Neutrophil (primary cell): ENCODE measurements around the gene OR10AD1.

Experiments used
- H3K27ac ChIP-seq: fragments of 200-600 bp; sonication (generic); 2 replicates; pipeline ENCODE4 v1.5.1; 2016; ENCODE audit warnings: mild to moderate bottlenecking, moderate library complexity
- H3K27me3 ChIP-seq: fragments of 200-600 bp; sonication (generic); 2 replicates; pipeline ENCODE4 v1.6.0; 2016; ENCODE audit warnings: mild to moderate bottlenecking
- H3K36me3 ChIP-seq: fragments of 200-600 bp; sonication (generic); 2 replicates; pipeline ENCODE4 v1.5.1; 2017
- H3K4me1 ChIP-seq, 2 experiments: fragments of 200-600 bp in 1 of 2; sonication (generic) in 1 of 2; 1 replicate in 1 of 2; 2 replicates in 1 of 2; pipeline versions ENCODE4 v1.5.1 to v1.6.1; 2013 to 2016; ENCODE audit warnings: low read depth in 1 of 2, low read length in 1 of 2, mild to moderate bottlenecking in 1 of 2, moderate library complexity in 1 of 2; ENCODE audit not compliant: control insufficient read depth in 1 of 2, insufficient read depth in 1 of 2
- H3K4me3 ChIP-seq, 2 experiments: fragments of 200-600 bp in 1 of 2; sonication (generic) in 1 of 2; 1 replicate in 1 of 2; 2 replicates in 1 of 2; pipeline ENCODE4 v1.5.1; 2013 to 2016; ENCODE audit warnings: low read depth in 1 of 2, low read length in 1 of 2, mild to moderate bottlenecking in 1 of 2, moderate library complexity in 1 of 2
- H3K9me3 ChIP-seq: fragments of 200-600 bp; sonication (generic); 2 replicates; pipeline ENCODE4 v1.5.1; 2016
- CTCF ChIP-seq: fragments of 200-600 bp; sonication (generic); IDR thresholded peaks from 2 replicates; pipeline ENCODE4 v1.5.1; 2016; ENCODE audit warnings: antibody characterized with exemption

OR10AD1 gene

DNA sequence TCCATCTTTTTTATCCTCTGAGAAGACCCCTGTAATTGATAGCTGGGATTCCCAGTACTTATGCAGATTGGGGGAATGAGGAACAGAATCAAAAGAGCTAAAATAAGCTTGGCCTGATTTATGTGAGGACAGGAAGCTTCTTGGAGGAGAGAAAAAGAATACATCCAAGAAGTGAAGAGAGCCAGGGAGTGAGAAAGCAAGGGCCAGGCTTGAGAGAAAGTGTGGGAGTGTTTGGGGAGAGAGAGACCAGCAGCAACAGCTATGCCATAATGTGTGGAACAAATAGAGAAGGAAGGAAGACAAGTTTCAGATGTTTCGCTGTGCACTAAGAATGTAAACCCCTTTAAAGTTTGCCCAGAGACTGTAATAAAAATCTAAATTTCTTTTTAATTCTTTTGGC, 23.6 kb downstream of the OR10AD1 start:
- no peaks in the 10 kb centered on the region for H3K9me3 ChIP-seq

GRCh38 chr12:48177982-48178381, 25.1 kb downstream of the OR10AD1 start:
- H3K4me1 ChIP-seq: peaks cover 5 to 8% of the 10 kb centered on the region in 2 experiments
- no peak overlapping the region for H3K27ac ChIP-seq
- H3K27me3 ChIP-seq: peaks cover 72% of the 10 kb centered on the region
- no peak for TF ChIP-seq CTCF
- no peaks in the 10 kb centered on the region for H3K36me3 ChIP-seq
- H3K9me3 ChIP-seq: no peaks in the 10 kb centered on the region
- no peak overlapping the region for H3K4me3 ChIP-seq

More for the DNA sequence above, 23.6 kb downstream of the OR10AD1 start:
- H3K4me1 ChIP-seq: peaks cover 14 to 21% of the 10 kb centered on the region in 2 experiments
- no peaks in the 10 kb centered on the region for H3K36me3 ChIP-seq
- TF ChIP-seq CTCF: no peak
- H3K4me3 ChIP-seq: no peak overlapping the region
- H3K27ac ChIP-seq: no peak overlapping the region
- H3K27me3 ChIP-seq: peaks cover 86% of the 10 kb centered on the region

GRCh38 chr12:48176417-48176751, 26.7 kb downstream of the OR10AD1 start:
- TF ChIP-seq CTCF: no peak
- no peak overlapping the region for H3K27ac ChIP-seq
- no peaks in the 10 kb centered on the region for H3K36me3 ChIP-seq
- no peak overlapping the region for H3K4me3 ChIP-seq
- H3K27me3 ChIP-seq: peaks cover 56% of the 10 kb centered on the region
- no peaks in the 10 kb centered on the region for H3K9me3 ChIP-seq
- H3K4me1 ChIP-seq: no peaks in the 10 kb centered on the region

- Histone ChIP-seq H3K4me1 (no peaks in the 10 kb centered on the region), H3K9me3 (no peaks in the 10 kb centered on the region), H3K27ac (no peak overlapping the region), H3K36me3 (no peaks in the 10 kb centered on the region), H3K27me3 (peaks cover 50% of the 10 kb centered on the region), H3K4me3 (no peak overlapping the region)
- TF ChIP-seq CTCF: no peak
Observed at GRCh38 chr12:48175613-48176416, 27.3 kb downstream of the OR10AD1 start.

DNA sequence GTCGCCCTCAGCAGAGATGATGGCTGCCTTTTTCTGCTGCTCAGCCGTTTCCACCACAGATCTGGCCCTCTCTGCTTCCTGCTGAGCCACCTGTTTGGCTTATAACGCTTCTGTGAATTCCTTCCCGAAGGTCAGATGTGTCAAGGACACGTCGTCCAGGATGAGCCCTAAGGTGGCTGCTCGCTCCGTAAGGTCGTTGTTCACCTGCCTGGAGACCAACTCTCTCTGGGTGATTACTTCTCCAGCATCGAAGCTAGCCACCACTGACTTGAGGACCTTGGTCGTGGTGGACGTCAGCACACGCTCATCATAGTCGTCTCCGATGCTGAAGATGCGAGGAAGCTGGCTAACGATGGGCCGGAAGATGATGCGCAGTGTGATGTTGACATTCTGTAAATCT, 34.1 kb downstream of the OR10AD1 start:
- no peak overlapping the region for H3K27ac ChIP-seq

More for the DNA sequence above, 34.1 kb downstream of the OR10AD1 start:
- no peak overlapping the region for H3K4me3 ChIP-seq
- TF ChIP-seq CTCF: no peak
- H3K4me1 ChIP-seq: no peaks in the 10 kb centered on the region
- H3K9me3 ChIP-seq: no peaks in the 10 kb centered on the region
- no peaks in the 10 kb centered on the region for H3K36me3 ChIP-seq
- no peaks in the 10 kb centered on the region for H3K27me3 ChIP-seq
